GM18520 (cell line): Measurements from ENCODE around the gene OGFR.
"Not testable (repeated sequence)": the region's sequence is repeated elsewhere in the genome, so short reads cannot be mapped to it uniquely, and the experiment has no call there.

ENCODE experiments used
- ATAC-seq: cut with Tn5 transposase; IDR thresholded peaks from one replicate; pipeline ENCODE4 v1.9.1; 2021; ENCODE audit not compliant: unreplicated experiment

The OGFR gene

DNA sequence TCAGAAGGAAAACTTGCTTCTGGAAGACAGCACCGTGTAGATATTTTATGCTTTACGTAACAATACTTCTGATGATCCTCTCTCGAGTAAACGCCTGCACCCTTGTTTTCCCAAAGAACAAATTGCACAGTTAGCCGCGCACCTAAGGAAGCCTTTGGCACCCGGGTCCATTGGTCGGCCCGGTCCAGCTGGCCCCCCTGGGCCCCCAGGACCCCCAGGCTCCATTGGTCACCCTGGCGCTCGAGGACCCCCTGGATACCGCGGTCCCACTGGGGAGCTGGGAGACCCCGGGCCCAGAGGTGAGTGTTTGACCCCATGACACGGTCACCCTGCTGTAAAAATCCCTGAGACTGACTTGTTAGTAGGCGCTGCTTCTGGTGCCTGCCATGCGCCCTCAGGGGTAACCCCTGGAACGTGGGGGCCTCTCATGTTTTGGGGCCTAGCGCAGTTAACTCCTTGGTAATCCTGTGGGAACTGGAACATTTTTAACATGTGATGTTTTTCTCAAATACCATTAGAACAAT, 32.4 kb downstream of the OGFR start:
- no peak for ATAC-seq

- no peak for ATAC-seq
Measured at GRCh38 chr20:62837790-62838127, 33.1 kb downstream of the OGFR start.

DNA sequence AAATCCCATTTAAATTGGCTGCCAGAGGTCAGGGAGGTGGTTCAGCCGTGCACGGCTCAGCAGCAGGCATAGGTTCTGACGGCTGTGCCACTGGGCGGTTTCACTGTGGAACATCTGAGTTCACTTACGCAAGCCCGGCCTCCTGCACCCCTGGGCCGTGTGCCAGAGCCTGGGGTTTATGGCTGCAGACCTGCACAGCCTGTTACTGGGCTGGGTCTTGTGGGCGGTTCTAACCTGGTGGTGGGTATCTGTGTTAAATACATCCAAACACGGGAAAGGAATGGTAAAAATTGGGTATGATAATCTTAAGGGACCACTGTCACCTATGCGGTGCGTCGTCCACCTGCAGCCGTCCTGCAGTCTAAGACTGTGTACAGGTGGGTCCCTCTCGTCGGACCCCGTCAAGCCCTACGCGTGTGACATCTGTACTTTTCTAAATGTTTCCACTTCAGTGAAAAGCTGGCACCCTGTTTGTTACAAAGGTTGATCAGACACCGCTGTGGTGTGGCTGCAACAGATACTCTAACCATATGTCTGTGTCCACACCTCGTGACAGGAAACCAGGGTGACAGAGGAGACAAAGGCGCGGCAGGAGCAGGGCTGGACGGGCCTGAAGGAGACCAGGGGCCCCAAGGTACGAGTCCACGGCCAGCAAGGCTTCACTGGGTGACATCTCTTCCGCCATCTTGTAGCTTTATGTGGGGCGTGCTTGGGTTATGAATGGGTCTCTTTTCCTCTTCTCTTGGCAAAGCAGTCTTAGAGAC, 33.7 kb downstream of the OGFR start:
- ATAC-seq: peak; percentile 65

- ATAC-seq: no peak
Measured at GRCh38 chr20:62839261-62839660, 34.6 kb downstream of the OGFR start.

GRCh38 chr20:62839816-62840215, 35.2 kb downstream of the OGFR start:
- no peak for ATAC-seq

DNA sequence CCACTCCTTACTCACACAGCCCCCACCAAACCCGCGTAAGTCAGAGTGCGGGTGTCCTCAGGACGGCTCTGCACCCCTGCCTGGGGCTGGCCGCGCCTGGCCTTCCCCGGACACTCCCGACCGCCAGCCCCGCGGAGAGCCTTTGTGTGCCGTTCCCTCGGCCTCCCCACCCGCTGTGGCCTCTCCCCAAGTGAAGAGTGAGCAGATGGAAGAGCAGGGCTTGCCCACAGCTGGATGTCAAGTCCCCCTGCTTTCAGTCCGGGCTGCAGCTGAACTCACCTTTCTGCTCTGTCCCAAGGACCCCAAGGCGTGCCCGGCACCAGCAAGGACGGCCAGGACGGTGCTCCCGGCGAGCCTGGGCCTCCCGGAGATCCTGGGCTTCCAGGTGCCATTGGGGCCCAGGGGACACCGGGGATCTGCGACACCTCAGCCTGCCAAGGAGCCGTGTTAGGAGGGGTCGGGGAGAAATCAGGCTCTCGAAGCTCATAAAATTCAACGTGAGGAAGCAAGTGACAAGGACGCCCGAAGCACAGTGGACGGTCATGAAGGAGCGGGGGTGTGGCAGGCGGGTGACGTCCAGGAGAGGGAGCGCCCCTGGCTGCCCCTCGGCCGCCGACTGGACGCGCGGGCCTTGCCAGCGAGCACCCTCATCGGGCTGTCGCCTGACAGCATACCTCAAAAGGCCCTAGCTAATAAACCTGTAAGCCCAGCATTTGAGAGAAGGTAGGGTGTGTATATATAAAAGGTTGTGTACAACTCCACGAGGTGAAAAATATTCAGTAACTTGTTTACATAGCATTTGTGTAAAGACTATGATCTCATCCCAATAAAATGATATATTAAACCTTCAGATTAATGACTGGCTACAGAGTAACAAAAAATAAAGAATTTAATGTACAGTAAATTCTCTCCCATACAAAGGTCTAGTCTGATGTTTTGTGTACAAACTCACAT, 35.9 kb downstream of the OGFR start:
- ATAC-seq: no peak

- ATAC-seq: no peak
Measured at GRCh38 chr20:62841705-62842212, 37.1 kb downstream of the OGFR start.

GRCh38 chr20:62843656-62844055, 39.0 kb downstream of the OGFR start:
- no peak for ATAC-seq

- ATAC-seq: no peak
Measured at GRCh38 chr20:62844182-62844581, 39.5 kb downstream of the OGFR start.

DNA sequence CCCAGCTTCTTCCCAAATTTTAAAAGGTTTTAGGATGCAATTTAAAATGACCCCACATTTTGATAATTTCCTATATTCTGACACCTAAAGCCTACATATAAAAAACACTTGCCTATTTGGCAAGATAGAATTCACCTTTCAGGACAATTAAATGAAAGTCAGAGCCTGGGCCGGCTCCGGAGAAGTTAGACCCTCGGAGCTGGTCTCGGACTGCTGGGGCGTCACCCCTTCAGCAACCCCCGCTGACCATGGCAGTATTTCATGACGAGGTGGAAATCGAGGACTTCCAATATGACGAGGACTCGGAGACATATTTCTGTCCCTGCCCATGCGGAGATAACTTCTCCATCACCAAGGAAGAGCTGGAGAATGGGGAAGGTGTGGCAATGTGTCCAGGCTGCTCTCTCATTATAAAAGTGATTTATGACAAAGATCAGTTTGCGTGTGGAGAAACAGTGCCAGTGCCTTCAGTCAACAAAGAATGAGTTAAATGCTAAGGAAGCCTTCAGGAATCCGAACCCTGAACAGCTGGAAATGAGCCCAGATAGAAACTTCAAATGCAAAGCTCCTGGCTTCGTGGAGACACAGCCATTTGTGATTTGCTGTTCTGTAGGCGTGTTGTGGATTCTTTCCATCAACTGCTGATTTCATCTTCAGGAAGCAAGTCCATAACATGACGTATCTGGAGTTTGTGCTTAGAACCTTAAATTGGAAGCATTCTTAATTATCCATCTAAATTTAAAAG, 41.0 kb downstream of the OGFR start:
- ATAC-seq: no peak

DNA sequence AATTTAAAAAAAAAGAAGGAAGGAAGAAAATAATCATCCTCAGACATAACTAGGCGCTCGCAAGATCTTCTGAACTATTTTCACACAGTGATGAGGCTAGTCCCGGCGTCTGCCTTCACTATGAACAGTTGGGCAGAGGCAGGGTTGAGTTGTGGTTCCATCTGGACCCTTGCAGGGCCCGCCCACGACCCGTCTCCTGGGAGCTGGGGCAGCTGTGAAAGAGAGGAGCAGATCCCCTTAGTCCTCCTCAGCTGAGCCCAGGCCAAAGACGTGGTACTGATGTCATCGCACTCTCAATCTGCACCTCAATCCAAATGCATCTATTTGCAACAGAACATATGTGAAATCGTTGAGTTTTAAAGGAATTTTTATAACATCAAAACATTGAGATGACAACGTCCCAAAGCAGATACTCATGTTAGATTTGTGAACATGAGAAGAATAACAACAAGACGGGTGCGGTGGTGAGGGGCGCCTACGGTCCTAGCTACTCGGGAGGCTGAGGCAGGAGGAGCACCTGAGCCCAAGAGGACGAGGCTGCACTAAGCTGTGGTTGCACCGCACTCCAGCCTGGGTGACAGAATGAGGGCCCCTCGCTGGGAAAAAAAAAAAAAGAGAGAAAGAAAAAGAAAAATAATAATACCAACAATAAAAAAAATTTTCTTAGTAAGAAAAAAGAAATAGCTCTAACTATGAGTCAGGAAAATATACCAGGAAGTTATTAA, 41.7 kb downstream of the OGFR start:
- no peak for ATAC-seq

- not testable (repeated sequence) for ATAC-seq
Measured at GRCh38 chr20:62848917-62849316, 44.3 kb downstream of the OGFR start.

DNA sequence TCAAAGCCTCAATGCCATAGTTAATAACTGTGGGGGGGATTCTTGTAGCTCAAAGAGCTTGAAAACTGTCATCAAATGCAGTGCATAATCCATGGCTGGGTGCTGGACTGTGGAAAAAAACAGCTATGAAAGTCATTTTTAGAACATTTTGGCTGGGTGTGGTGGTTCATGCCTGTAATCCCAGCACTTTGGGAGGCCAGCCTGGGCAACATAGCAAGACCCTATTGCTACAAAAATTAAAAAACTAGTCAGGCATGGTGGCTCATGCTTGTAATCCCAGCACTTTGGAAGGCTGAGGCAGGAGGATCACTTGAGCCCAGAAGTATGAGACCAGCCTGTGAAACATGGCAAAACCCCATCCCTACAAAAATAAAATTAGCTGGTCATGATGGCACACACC, 44.8 kb downstream of the OGFR start:
- no peak for ATAC-seq

- ATAC-seq: no peak
Measured at GRCh38 chr20:62850333-62850974, 45.8 kb downstream of the OGFR start.

GRCh38 chr20:62852196-62852595, 47.6 kb downstream of the OGFR start:
- ATAC-seq: no peak

GRCh38 chr20:62852841-62853240, 48.2 kb downstream of the OGFR start:
- no peak for ATAC-seq

DNA sequence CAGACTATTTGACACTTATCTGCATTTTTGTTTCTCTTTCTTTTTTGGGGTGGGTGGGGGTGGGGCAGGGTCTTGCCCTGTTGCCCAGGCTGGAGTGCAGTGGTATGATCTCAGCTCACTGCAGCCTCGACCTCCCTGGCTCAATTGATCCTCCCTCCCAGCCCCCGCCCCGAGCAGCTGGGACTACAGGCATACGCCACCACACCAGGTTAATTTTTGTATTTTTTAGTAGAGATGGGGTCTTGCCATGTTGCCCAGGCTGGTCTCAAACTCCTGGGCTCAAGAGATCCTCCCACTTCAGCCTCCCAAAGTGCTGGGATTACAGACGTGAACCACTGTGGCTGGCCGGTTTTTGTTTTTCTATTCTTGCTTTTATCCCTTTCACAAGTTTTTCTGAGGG, 48.7 kb downstream of the OGFR start:
- not testable (repeated sequence) for ATAC-seq

DNA sequence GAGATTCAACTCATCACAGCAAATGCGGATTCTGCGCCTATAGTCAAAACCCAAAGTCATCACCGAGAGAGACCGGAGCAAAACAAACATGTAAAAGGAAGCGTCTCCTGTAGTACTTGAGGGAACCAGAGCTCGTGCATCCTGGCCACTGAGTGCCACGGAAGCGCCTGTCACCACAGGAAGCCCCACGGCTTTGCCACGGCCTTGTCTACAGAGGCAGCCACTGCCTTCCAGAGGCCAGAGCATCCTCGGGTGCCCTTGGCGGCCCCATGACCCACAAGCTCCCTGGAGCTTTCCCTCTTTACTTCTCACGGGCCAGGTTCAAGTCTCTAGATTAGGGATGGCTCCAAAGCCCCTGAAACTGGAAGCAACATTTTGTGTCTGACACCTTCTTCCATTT, 49.5 kb downstream of the OGFR start:
- no peak for ATAC-seq

GRCh38 chr20:62855120-62855519, 50.5 kb downstream of the OGFR start:
- no peak for ATAC-seq
